Upper lobe of left lung (tissue), 4 donors: ENCODE measurements around the gene RASGRP4.

ENCODE experiments used
- CTCF ChIP-seq, 6 experiments: fragments of 450-650 bp in 4 of 6; fragments of 200-600 bp in 2 of 6; sonication (generic) in 2 of 6; IDR thresholded peaks; one replicate each; pipeline ENCODE4 v1.5.1; 2016 to 2019; ENCODE audit warnings: antibody characterized with exemption in 6 of 6
- EP300 ChIP-seq, 4 donors: sonication (generic); formaldehyde crosslinking; IDR thresholded peaks; one replicate each; pipeline ENCODE4 v1.5.1; 2017; ENCODE audit warnings: antibody characterized with exemption in 4 of 4, control low read depth in 2 of 4
- POLR2AphosphoS5 ChIP-seq, 2 donors: sonication (generic); formaldehyde crosslinking; IDR thresholded peaks; one replicate each; pipeline ENCODE4 v1.5.1; 2017; ENCODE audit warnings: antibody characterized with exemption in 2 of 2

- no peak for TF ChIP-seq CTCF (IDR thresholded peaks at IDR 0.05)
- no peak for TF ChIP-seq EP300 (IDR thresholded peaks at IDR 0.05)
- no peak for TF ChIP-seq POLR2AphosphoS5 (IDR thresholded peaks at IDR 0.05)
These were observed 18.0 kb upstream of the RASGRP4 start for GRCh38 chr19:38444026-38444425.
